NCI-H128 (cell line): ENCODE data around the gene EPSTI1.
"Not testable (repeated sequence)": the region's sequence is repeated elsewhere in the genome, so short reads cannot be mapped to it uniquely, and the experiment has no call there.

Source experiments
- DNase-seq: peaks from one replicate; lab custom pipeline; 2025; ENCODE audit not compliant: unreplicated experiment; lab: John Stamatoyannopoulos, UW

The EPSTI1 gene

GRCh38 chr13:42991898-42992763 lies at the start of gene EPSTI1:
Gene EPSTI1, minus strand, starts transcription at chr13:42992241. Its CDS starts 76 bp downstream, at chr13:42992165.
- DNase-seq: no peak

- no peak for DNase-seq
Observed at GRCh38 chr13:43041369-43041921, 49.4 kb upstream of the EPSTI1 start.

GRCh38 chr13:43040581-43041368 lies 48.7 kb upstream of the EPSTI1 start:
- DNase-seq: not testable (repeated sequence)

- no peak for DNase-seq
Observed at GRCh38 chr13:43039966-43040365, 47.9 kb upstream of the EPSTI1 start.

GRCh38 chr13:43036351-43037250 lies 44.6 kb upstream of the EPSTI1 start:
- no peak for DNase-seq

GRCh38 chr13:43033038-43033437 lies 41.0 kb upstream of the EPSTI1 start:
- DNase-seq: no peak

- DNase-seq: no peak
Observed at GRCh38 chr13:43031881-43032280, 39.8 kb upstream of the EPSTI1 start.

- DNase-seq: no peak
Observed at GRCh38 chr13:43030548-43030947, 38.5 kb upstream of the EPSTI1 start.

GRCh38 chr13:43026262-43026661 lies 34.2 kb upstream of the EPSTI1 start:
- no peak for DNase-seq

- DNase-seq: no peak
Observed at GRCh38 chr13:43023289-43023963, 31.4 kb upstream of the EPSTI1 start, which contains the start of gene DNAJC15. Gene DNAJC15, plus strand, starts transcription at chr13:43023586. Its CDS starts 41 bp downstream, at chr13:43023627.

- no peak for DNase-seq
Observed at GRCh38 chr13:43022934-43023288, 30.9 kb upstream of the EPSTI1 start.

GRCh38 chr13:43021926-43022670 lies 30.1 kb upstream of the EPSTI1 start:
- no peak for DNase-seq

- DNase-seq: no peak
Observed at GRCh38 chr13:43020794-43021193, 28.8 kb upstream of the EPSTI1 start.

- DNase-seq: no peak
Observed at GRCh38 chr13:43019811-43020210, 27.8 kb upstream of the EPSTI1 start.

GRCh38 chr13:43016226-43016625 lies 24.2 kb upstream of the EPSTI1 start:
- no peak for DNase-seq

GRCh38 chr13:43014162-43014561 lies 22.1 kb upstream of the EPSTI1 start:
- no peak for DNase-seq

- DNase-seq: no peak
Observed at GRCh38 chr13:43009506-43009905, 17.5 kb upstream of the EPSTI1 start.

- no peak for DNase-seq
Observed at GRCh38 chr13:43008596-43008995, 16.6 kb upstream of the EPSTI1 start.

- no peak for DNase-seq
Observed at GRCh38 chr13:43006893-43007631, 15.0 kb upstream of the EPSTI1 start.
